GM12891 (cell line): ENCODE data around the gene TEAD4.

Source experiments
- PAX5 ChIP-seq: IDR thresholded peaks from 2 replicates; pipeline ENCODE4 v1.6.1; 2011; ENCODE audit warnings: low read length, moderate library complexity, mild to moderate bottlenecking; ENCODE audit not compliant: insufficient read depth, severe bottlenecking
- POLR2A ChIP-seq: IDR thresholded peaks from 2 replicates; pipeline ENCODE4 v1.6.1; 2011; ENCODE audit warnings: low read depth, low read length, control low read depth
- POLR2AphosphoS5 ChIP-seq: IDR thresholded peaks from 2 replicates; pipeline ENCODE4 v1.6.1; 2011; ENCODE audit warnings: low read depth, low read length, control low read depth
- POU2F2 ChIP-seq: IDR thresholded peaks from 2 replicates; pipeline ENCODE4 v1.6.1; 2011; ENCODE audit warnings: low read depth, mild to moderate bottlenecking, control low read depth, low read length, moderate library complexity
- SPI1 ChIP-seq: IDR thresholded peaks from 2 replicates; pipeline ENCODE4 v1.6.1; 2011; ENCODE audit warnings: low read depth, low read length, control low read depth
- TAF1 ChIP-seq: IDR thresholded peaks from 2 replicates; pipeline ENCODE4 v1.6.1; 2011; ENCODE audit warnings: low read depth, low read length, control low read depth

GRCh38 chr12:3045989-3046388 is 86.8 kb downstream of the TEAD4 start:
- TF ChIP-seq TAF1 (no peak), POLR2A (no peak), POLR2AphosphoS5 (no peak), POU2F2 (no peak), SPI1 (no peak), PAX5 (no peak)
